HEK293T (cell line): Measurements from ENCODE around the gene MCF2L.

ENCODE experiments used
- ARNT ChIP-seq: fragments of 450-650 bp; IDR thresholded peaks from 2 replicates; pipeline ENCODE4 v1.6.1; 2017; ENCODE audit warnings: mild to moderate bottlenecking
- CTBP1 ChIP-seq: fragments of 450-650 bp; IDR thresholded peaks from 2 replicates; pipeline ENCODE4 v1.6.1; 2016; ENCODE audit warnings: borderline replicate concordance
- ELF4 ChIP-seq: fragments of 450-650 bp; IDR thresholded peaks from 2 replicates; pipeline ENCODE4 v1.6.1; 2017; ENCODE audit warnings: antibody characterized with exemption
- LEF1 ChIP-seq: fragments of 450-650 bp; IDR thresholded peaks from 2 replicates; pipeline ENCODE4 v1.6.1; 2017; ENCODE audit warnings: mild to moderate bottlenecking, borderline replicate concordance

DNA sequence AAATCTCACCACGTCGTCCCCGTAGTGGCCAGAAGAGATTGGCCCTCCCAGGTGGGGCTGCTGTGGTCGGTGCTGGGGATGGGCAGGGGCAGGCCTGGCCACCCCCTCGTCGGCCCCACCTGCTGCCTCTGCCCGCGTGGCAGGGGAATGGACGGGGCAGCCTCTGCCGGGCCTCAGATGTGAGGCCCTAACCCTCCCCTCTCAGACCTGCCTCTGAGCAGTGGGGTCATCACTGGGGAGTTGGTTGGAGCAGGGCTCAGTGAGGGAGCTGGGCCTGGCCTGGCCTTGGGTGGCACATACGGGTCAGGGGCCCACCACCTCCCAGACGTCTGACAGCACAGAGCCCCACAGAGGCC is 41.5 kb downstream of the MCF2L start:
- no peak for TF ChIP-seq ELF4
- TF ChIP-seq CTBP1, result no peak
- TF ChIP-seq LEF1, result no peak
- no peak for TF ChIP-seq ARNT
